Activated naive CD4-positive, alpha-beta T cell treated with anti-CD3 and anti-CD28 coated beads, Interleukin-2, amount 10 ng/mL, durations not matched to agents 7 days and 5 days (primary cell): ENCODE results near the gene SMIM29.
"Not testable (repeated sequence)": the region's sequence is repeated elsewhere in the genome, so short reads cannot be mapped to it uniquely, and the experiment has no call there.

Experiments used
- CTCF ChIA-PET: fragments of 350-600 bp; sonication (Branson Sonifier 250); formaldehyde crosslinking; loops from one replicate; lab custom pipeline; 2021; ENCODE audit warnings: antibody characterized with exemption; lab: Charles Lee
- DNase-seq: peaks from one replicate; pipeline ENCODE4 v3.0.0-alpha.2; 2020
- H3K27ac Mint-ChIP-seq: one replicate; pipeline ENCODE4 v1.8.0; 2021; ENCODE audit warnings: mild to moderate bottlenecking, moderate library complexity, mixed read lengths
- H3K27me3 Mint-ChIP-seq: one replicate; pipeline ENCODE4 v1.8.0; 2021; ENCODE audit warnings: mild to moderate bottlenecking, mixed read lengths
- H3K36me3 Mint-ChIP-seq: one replicate; pipeline ENCODE4 v1.8.0; 2021; ENCODE audit warnings: mixed read lengths
- H3K4me1 Mint-ChIP-seq: one replicate; pipeline ENCODE4 v1.8.0; 2021; ENCODE audit warnings: mixed read lengths
- H3K4me3 Mint-ChIP-seq: one replicate; pipeline ENCODE4 v1.8.0; 2021; ENCODE audit warnings: mild to moderate bottlenecking, moderate library complexity, mixed read lengths
- H3K9me3 Mint-ChIP-seq: one replicate; pipeline ENCODE4 v1.8.0; 2021; ENCODE audit warnings: mixed read lengths

SMIM29 gene

GRCh38 chr6:34275128-34275804 lies 26.5 kb upstream of the SMIM29 start:
- CTCF ChIA-PET, result no interaction called here
- Mint-ChIP-seq H3K4me1 (peaks cover 9% of the 10 kb centered on the region), H3K27ac (no peak overlapping the region), H3K4me3 (no peak overlapping the region), H3K9me3 (no peaks in the 10 kb centered on the region), H3K27me3 (no peaks in the 10 kb centered on the region), H3K36me3 (peaks cover 7% of the 10 kb centered on the region)
- DNase-seq, result no peak

- H3K27ac Mint-ChIP-seq, result no peak overlapping the region
- CTCF ChIA-PET, result no interaction called here
These were observed 25.3 kb upstream of the SMIM29 start for GRCh38 chr6:34274129-34274528.

GRCh38 chr6:34273242-34273805 lies 24.5 kb upstream of the SMIM29 start:
- H3K27me3 Mint-ChIP-seq, result no peaks in the 10 kb centered on the region
- H3K27ac Mint-ChIP-seq, result no peak overlapping the region
- no peaks in the 10 kb centered on the region for H3K9me3 Mint-ChIP-seq
- no peak for DNase-seq
- peaks cover 4% of the 10 kb centered on the region for H3K4me1 Mint-ChIP-seq
- H3K36me3 Mint-ChIP-seq, result no peaks in the 10 kb centered on the region
- CTCF ChIA-PET, result no interaction called here
- H3K4me3 Mint-ChIP-seq, result no peak overlapping the region

More at GRCh38 chr6:34274129-34274528, 25.3 kb upstream of the SMIM29 start:
- Mint-ChIP-seq H3K9me3 (no peaks in the 10 kb centered on the region), H3K36me3 (peaks cover 1% of the 10 kb centered on the region), H3K4me1 (peaks cover 9% of the 10 kb centered on the region), H3K4me3 (no peak overlapping the region), H3K27me3 (no peaks in the 10 kb centered on the region)
- no peak for DNase-seq

- no peak for DNase-seq
- Mint-ChIP-seq H3K27ac (no peak overlapping the region), H3K4me1 (peaks cover 4% of the 10 kb centered on the region), H3K36me3 (no peaks in the 10 kb centered on the region), H3K9me3 (no peaks in the 10 kb centered on the region), H3K4me3 (no peak overlapping the region), H3K27me3 (peaks cover 3% of the 10 kb centered on the region)
- CTCF ChIA-PET, result interaction anchor here (1.6 kb wide), 1 partner anchor 22 kb away, joined by 4 read pairs; no protein-coding TSS in a partner anchor
These were observed 23.5 kb upstream of the SMIM29 start for GRCh38 chr6:34272013-34272926.

GRCh38 chr6:34269658-34270341 lies 21.0 kb upstream of the SMIM29 start:
- H3K9me3 Mint-ChIP-seq, CTCF ChIA-PET: not testable (repeated sequence)

GRCh38 chr6:34269132-34269531 lies 20.3 kb upstream of the SMIM29 start:
- H3K27me3 Mint-ChIP-seq, result peaks cover 11% of the 10 kb centered on the region
- DNase-seq, CTCF ChIA-PET, H3K4me3 Mint-ChIP-seq, H3K36me3 Mint-ChIP-seq, H3K27ac Mint-ChIP-seq, H3K4me1 Mint-ChIP-seq, H3K9me3 Mint-ChIP-seq: not testable (repeated sequence)

More at GRCh38 chr6:34269658-34270341, 21.0 kb upstream of the SMIM29 start:
- DNase-seq, H3K36me3 Mint-ChIP-seq, H3K27ac Mint-ChIP-seq, H3K4me3 Mint-ChIP-seq, H3K4me1 Mint-ChIP-seq: not testable (repeated sequence)
- peaks cover 11% of the 10 kb centered on the region for H3K27me3 Mint-ChIP-seq

- CTCF ChIA-PET, result interaction anchor here (0.6 to 1.6 kb wide), 2 partner anchors 104 to 459 kb away, joined by 3 read pairs; no protein-coding TSS in a partner anchor
- H3K4me3 Mint-ChIP-seq, result no peak overlapping the region
- no peak for DNase-seq
- peaks cover 4% of the 10 kb centered on the region for H3K4me1 Mint-ChIP-seq
- peaks cover 11% of the 10 kb centered on the region for H3K27me3 Mint-ChIP-seq
- H3K36me3 Mint-ChIP-seq, result no peaks in the 10 kb centered on the region
- H3K27ac Mint-ChIP-seq, result no peak overlapping the region
- H3K9me3 Mint-ChIP-seq, result peaks cover 4% of the 10 kb centered on the region
These were observed 18.9 kb upstream of the SMIM29 start for GRCh38 chr6:34267746-34268145.

GRCh38 chr6:34263484-34263883 lies 14.7 kb upstream of the SMIM29 start:
- not testable (repeated sequence) for H3K4me1 Mint-ChIP-seq, DNase-seq, H3K27ac Mint-ChIP-seq, H3K9me3 Mint-ChIP-seq, H3K36me3 Mint-ChIP-seq, H3K4me3 Mint-ChIP-seq
- CTCF ChIA-PET, result interaction anchor here (0.8 kb wide), 1 partner anchor 97 kb away, joined by 3 read pairs; no protein-coding TSS in a partner anchor
- peaks cover 14% of the 10 kb centered on the region for H3K27me3 Mint-ChIP-seq

GRCh38 chr6:34260576-34261267 lies 11.9 kb upstream of the SMIM29 start:
- Mint-ChIP-seq H3K9me3 (peaks cover 4% of the 10 kb centered on the region), H3K36me3 (no peaks in the 10 kb centered on the region), H3K4me1 (no peaks in the 10 kb centered on the region), H3K27me3 (peaks cover 3% of the 10 kb centered on the region), H3K27ac (no peak overlapping the region), H3K4me3 (no peak overlapping the region)
- CTCF ChIA-PET, result interaction anchor here (0.8 kb wide), 1 partner anchor 132 kb away, joined by 3 read pairs; the partner anchor contains the start of gene NUDT3
- DNase-seq, result no peak

- peaks cover 4% of the 10 kb centered on the region for H3K9me3 Mint-ChIP-seq
These were observed 10.8 kb upstream of the SMIM29 start for GRCh38 chr6:34259529-34260069.

GRCh38 chr6:34252395-34252794 lies 3.6 kb upstream of the SMIM29 start:
- not testable (repeated sequence) for H3K4me3 Mint-ChIP-seq, H3K36me3 Mint-ChIP-seq, H3K27me3 Mint-ChIP-seq, H3K9me3 Mint-ChIP-seq, DNase-seq, H3K27ac Mint-ChIP-seq
- H3K4me1 Mint-ChIP-seq, result peaks cover 24% of the 10 kb centered on the region
- CTCF ChIA-PET, result interaction anchor here (0.6 kb wide), 1 partner anchor 137 kb away, joined by 5 read pairs; no protein-coding TSS in a partner anchor

More at GRCh38 chr6:34259529-34260069, 10.8 kb upstream of the SMIM29 start:
- no peak for DNase-seq
- no peak overlapping the region for H3K4me3 Mint-ChIP-seq
- CTCF ChIA-PET, result interaction anchor here (0.8 kb wide), 1 partner anchor 133 kb away, joined by 3 read pairs; the partner anchor contains the start of gene NUDT3
- H3K36me3 Mint-ChIP-seq, result no peaks in the 10 kb centered on the region
- no peaks in the 10 kb centered on the region for H3K4me1 Mint-ChIP-seq
- peaks cover 3% of the 10 kb centered on the region for H3K27me3 Mint-ChIP-seq
- H3K27ac Mint-ChIP-seq, result no peak overlapping the region

- Mint-ChIP-seq H3K4me1 (peaks cover 46% of the 10 kb centered on the region), H3K9me3 (no peaks in the 10 kb centered on the region), H3K36me3 (peaks cover 9% of the 10 kb centered on the region), H3K27me3 (peaks cover 6% of the 10 kb centered on the region), H3K27ac (peak overlapping the region; percentile 86), H3K4me3 (peak overlapping the region; percentile 96)
- CTCF ChIA-PET, result interaction anchor here (0.6 to 5.6 kb wide), 21 partner anchors 23 to 762 kb away, joined by 3 to 106 read pairs (median 4); partner anchors contain the start of genes NUDT3 and RPS10
- no peak for DNase-seq
These were observed 859 bp upstream of the SMIM29 start for GRCh38 chr6:34249469-34250261.
